Activated CD4-positive, CD25-positive, alpha-beta regulatory T cell (primary cell): Measurements from ENCODE around the gene THOC6.
"Not testable (repeated sequence)": the region's sequence is repeated elsewhere in the genome, so short reads cannot be mapped to it uniquely, and the experiment has no call there.

Experiments
- DNase-seq, 4 experiments: peaks; one replicate each; lab custom pipeline; 2025; lab: John Stamatoyannopoulos, UW

THOC6 gene

DNA sequence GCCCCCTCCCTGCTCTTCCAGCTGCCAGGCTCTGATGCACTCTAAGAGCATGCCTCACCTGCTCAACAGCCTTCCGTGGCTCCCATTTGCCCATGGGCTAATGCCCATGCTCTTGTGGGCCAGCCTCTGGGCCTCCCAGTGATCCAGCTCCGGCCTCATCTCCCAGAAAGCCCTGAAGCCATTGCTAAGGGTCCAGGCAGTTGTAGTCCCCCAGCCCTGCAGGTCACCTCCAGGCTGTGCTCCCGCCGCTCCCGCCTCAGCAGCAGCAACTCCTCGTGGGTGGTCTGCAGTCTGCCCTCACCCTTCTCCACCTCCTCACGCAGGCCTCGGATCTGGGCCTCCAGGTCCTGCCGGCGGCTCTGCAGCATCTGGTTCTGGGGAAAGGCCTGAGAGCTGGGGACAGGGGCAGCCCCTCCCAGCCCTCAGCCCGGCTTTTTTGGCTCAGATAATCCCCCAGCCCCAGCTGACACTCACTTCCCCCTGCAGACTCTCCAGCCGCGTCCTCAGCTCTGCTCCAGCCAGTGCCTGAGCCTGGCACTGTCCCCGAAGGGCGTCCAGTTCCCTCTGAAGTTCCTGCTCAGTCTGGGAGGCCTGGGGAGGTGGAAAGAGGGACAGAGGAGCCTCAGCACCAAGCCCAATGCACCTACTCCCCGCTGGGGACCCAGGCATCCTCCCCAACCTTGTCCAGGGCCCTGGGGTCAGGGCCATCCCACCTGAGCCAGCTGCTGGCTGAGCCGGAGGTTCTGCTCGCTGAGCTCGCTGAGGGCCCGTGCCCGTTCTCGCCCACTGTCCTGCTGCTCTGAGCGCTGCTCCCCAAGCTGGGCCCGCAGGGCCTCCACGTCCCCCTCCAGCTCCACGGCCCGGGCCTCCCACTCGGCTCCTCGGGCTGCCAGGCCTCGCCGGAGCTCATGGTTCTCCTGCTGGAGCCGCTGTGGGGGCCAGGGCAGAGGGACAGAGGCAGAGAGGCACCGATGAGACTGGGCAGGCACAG is 6.7 kb downstream of the THOC6 start:
- no peak for DNase-seq

DNA sequence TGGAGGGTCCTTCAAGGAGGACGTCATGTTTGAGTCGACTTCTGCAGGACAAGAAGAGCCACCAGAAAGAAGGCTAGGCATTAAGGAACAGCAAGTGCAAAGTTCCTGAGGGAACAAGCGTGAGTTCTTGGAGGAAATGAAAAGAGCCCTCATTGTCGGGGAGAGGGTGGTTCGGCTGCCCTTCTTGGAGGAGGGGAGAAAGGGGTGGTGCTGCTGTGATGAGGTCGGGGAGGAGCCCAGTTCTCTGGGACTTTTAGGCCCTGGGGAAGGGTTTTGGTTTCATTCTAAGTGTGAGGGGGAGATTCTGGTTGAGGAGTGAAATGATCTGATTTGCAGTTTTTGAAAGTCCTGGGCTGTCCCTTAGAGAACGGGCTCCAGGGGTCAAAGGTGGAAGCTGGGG is 8.8 kb downstream of the THOC6 start:
- DNase-seq, result no peak

DNA sequence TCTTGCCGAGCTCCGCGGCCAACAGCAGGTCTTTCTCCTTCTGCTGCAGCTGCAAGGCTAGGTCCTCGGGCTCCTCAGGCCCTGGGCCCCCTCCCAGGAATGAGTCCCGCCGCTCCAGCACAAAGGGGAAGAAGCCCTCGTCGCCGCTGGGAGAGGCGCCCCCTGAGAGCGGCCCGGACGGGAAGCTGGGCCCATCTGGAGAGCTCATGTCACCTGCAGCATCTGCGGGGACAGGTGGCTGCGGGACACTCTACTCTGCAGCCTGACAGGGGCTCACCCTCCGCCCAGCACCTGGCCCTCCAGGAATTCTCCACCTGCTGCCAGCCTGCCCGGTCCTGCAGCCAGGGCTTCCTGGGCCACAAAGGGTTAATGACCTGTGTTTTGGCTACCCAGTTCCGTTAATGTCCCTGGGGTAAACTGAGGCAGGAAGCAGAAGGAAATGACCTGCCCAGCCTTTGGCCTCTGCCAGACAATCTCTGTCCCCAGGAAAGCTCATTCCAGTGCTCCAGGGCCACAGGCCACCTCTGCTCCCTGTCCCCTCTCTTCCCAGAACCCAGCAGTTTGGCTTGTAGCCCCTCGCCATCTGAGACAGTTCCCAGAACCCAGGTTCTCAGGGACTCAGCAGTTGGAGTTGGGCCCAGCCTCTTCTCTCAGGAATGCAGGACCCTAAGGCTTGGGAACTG is 11.6 kb downstream of the THOC6 start:
- DNase-seq, result no peak

DNA sequence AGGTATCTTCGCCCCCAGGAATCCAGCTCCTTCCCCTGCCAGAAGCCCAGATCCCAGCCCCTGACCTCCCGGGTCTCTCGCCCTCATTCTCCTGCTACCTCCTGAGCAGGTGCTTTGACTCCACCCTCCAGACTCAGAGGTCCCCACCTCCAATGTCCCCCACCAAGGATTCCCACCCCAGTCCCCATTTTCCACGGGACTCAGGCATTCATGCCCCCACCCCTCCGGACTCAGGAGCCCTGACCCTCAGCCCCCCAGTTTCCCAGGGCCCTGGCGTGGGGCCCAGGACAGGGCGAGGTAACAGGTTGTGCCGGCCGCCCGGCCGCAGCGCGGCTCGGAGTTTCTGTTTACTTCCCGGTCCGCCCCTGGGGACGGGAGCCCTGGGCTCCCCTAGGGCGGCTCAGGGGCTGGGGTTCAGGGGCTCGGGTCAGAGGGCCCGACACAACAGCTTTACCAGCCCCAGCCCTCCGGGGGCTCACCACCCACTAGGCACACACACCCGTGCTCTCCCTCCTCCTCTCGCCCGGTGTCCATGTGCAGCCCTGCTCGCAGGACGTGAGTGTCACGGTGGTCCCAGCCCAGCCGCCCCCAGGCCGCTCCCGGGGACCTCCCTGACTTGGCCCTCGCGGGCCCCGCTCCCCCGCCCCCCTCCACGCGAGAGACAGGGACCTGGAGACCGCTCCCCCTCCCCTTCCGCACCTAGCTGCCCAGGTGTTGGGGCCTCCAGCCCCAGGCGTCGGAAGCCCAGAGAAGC is 12.3 kb downstream of the THOC6 start:
- DNase-seq, result no peak

DNA sequence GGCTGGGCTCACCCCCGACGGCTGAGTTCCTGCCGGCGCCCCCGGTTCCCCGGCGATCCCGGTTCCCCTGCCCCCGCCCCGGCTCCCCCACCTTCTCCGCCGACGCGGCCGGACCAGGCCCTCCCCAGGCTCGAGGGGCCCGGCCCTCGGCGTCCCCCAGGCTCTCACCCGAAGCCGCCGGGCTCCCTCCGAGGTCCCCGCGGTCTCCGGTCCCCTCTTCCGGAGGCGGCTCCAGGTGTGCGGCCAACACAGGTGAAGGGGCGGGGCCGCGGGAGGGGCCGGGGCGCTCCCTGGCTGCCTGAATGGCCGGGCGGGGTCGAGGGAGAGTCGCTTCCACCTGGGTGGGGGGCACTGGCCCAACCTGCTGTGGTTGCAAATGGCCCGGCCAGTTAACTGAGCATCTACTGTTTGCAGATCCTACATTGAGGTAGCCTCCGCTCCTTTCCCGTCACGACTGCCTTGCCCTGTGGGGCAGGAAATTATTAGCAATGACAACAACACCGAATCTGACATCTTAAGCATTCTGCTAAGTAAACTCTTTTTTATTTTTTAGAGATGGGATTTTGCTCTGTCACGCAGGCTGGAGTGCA is 13.0 kb downstream of the THOC6 start, which contains the start of gene BICDL2:
Gene BICDL2, minus strand, starts transcription at position 219 of the 590 bp plus-strand sequence. CDS start 1,448 bp downstream, outside the sequence.
- DNase-seq, result no peak

DNA sequence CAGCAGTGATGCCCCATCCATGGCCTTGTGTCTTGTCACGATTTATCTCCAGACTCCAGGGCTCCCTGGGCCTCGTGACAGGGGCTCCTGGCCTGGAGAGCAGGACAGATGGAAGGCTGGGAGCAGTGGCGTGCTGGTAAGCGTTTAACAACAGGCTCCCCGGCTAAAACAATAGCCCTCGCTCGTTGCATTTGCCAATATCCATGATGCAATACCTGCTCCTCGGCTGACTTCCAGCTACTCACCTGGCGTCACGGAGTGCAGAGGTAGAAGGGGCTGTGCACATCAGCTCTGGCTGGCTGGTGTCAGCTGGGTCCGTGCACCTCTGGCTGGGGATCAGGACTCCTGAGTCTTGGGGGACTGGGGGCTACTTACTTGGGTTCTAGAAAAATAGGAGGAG is 14.4 kb downstream of the THOC6 start:
- no peak for DNase-seq

DNA sequence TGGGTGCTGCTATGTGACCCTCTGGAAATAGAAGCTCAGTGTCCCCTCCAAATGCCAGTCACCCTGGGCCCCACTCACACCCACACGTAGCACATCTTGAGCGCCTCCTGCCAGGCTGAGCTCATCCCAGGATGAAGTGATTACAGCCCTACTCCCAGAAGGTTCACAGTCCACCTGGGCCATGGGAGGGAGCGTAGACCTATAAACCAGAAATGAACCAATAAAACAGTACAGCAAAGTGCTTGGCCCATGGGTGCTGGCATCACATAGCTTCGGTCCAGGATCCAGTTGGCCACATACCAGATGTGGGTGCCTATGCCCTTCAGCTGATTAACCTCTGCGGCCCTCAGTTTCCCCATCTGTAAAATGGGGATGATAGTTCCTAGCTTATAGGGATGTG is 15.1 kb downstream of the THOC6 start:
- DNase-seq, result no peak

DNA sequence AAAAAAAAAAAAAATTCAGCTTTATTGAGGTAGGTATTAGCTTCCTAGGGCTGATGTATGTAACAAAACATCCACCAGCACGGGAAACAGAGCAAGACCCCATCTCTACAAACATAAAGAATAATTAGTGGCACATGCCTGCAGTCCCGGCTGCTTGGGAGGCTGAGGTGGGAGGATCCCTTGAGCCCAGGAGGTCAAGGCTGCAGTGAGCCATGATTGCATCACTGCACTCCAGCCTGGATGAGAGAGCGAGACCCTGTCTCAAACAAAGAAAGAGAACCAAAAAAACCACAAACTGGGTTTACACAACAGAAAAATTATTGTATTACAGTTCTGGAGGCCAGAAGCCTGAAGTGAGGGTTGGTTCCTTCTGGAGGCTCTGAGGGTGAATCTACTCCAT is 18.5 kb downstream of the THOC6 start:
- DNase-seq, result no peak

DNA sequence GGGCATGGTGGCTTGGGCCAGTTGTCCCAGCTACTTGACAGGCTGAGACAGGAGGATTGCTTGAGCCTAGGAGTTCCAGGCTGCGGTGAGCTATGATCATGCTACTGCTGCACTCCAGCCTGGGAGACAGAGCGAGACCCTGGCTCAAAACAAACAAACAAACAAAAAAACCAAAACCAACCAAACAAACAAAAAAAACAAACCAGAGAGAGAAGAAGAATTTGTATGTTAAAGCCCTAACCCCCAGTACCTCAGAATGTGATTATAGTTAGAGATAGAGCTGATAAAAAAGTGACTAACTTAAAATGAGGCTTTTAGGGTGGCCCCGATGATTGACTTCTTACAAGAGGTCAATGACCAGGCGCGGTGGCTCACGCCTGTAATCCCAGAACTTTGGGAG is 20.9 kb downstream of the THOC6 start:
- DNase-seq, result no peak

DNA sequence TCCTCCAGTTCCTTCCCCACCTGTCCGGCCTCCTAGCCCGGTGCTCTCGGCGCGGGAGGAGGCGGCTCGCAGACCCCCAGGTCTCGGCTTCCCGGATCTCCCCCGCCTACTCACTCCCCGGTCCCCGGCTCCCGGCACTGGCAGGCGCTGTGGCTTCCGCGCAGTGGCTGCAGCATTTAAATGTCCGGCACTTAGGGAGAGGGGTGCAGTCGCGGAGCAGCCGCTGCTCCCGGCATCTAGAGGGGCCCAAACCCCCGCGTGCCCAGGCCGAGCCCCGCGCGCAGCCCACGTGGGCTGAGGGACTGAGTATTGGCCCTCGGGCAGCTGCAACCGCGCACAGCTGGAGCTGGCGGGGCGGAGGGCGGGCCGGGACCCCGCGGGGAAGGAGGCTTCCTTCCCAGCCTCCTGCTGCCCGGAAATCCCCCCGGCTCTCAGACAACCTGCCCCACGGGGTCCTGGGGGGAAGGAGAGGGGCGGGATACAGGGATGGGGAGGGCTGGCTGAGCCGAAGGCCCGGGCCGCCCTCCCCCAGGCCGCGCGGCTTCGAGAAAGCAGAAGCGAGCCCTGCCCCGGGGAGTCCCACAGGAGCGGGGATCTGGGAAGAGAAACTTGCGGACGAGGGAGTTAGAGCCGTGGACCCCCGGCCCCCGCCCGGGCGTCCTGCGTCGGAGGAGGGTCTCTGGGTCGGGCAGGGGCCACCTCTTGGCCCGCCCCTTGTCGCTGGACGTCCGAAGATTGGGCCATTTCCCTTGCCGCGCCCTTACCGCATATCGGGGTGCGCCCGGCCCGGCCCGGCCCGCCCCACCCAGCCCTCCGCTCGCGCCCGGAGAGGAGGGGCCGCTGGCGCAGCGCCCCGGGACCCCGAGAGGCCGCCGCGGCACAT is 22.2 kb downstream of the THOC6 start, which contains the start of gene MMP25:
Gene MMP25, plus strand, starts transcription at position 804 of the 883 bp plus-strand sequence. CDS start 357 bp downstream, outside the sequence.
- DNase-seq, result no peak

DNA sequence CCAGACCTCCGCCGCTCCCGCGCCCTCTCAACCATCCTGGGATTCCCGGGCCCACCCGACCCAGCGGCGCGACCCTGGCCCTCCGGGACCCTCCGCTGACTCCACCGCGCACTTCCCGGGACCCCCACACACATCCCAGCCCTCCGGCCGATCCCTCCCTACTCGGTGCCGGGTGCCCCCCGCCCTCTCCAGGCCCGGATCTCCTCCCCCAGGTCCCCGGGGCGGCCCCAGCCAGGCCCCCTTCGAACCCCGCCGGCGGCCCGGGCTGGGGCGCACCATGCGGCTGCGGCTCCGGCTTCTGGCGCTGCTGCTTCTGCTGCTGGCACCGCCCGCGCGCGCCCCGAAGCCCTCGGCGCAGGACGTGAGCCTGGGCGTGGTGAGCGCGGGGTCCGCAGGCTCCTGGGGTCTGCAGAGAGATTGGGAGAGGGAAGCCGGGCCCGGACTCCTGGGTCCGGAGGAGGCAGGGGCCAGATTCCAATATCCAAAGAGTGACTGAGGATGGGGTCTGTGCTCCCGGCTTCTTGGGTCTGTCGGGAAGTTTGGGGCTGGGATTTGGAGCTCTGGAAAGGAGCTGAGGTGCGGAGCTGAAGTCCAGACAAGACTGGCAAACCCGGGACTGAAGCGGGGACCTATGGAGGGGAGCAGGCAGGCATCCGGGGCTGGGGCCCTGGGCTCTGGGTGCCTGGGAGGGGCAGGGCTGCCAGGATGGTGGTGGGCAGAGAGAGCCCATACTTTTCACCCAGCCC is 23.0 kb downstream of the THOC6 start:
- DNase-seq, result no peak

DNA sequence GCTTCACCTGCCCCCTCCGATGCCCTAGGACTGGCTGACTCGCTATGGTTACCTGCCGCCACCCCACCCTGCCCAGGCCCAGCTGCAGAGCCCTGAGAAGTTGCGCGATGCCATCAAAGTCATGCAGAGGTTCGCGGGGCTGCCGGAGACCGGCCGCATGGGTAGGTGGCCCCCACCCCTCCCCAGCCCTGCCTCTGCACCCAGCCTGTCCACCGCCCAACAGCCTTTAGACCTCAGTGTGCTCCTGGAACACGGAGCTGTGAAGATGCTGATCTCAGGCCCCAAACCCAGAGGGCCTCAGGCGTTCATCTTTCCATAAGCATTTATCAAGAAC is 23.5 kb downstream of the THOC6 start:
- DNase-seq, result no peak

DNA sequence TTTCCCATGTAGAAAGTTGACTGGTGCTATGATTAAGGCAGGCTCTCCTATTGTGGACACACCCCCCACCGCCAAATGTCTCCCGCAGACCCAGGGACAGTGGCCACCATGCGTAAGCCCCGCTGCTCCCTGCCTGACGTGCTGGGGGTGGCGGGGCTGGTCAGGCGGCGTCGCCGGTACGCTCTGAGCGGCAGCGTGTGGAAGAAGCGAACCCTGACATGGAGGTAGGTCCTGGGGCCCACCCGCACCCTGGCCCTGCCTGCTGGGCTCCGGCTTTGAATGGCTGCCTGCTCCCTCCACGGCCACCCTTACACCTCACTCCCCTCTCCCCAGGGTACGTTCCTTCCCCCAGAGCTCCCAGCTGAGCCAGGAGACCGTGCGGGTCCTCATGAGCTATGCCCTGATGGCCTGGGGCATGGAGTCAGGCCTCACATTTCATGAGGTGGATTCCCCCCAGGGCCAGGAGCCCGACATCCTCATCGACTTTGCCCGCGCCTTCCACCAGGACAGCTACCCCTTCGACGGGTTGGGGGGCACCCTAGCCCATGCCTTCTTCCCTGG is 26.2 kb downstream of the THOC6 start:
- DNase-seq, result no peak

DNA sequence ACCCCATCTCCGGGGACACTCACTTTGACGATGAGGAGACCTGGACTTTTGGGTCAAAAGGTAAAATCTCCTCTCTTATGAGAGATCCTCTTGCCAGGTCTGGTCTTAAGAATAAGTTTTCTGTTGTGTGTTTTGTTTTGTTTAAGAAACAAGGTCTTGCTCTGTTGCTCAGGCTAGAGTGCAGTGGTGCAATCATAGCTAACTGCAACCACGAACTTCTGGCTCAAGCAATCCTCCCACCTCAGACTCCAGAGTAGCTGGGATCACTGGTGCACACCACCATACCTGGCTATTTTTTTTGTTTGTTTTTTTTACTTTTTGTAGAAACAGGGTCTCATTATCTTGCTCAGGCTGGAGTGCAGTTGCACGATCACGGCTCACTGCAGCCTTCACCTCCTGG is 26.7 kb downstream of the THOC6 start:
- no peak for DNase-seq

DNA sequence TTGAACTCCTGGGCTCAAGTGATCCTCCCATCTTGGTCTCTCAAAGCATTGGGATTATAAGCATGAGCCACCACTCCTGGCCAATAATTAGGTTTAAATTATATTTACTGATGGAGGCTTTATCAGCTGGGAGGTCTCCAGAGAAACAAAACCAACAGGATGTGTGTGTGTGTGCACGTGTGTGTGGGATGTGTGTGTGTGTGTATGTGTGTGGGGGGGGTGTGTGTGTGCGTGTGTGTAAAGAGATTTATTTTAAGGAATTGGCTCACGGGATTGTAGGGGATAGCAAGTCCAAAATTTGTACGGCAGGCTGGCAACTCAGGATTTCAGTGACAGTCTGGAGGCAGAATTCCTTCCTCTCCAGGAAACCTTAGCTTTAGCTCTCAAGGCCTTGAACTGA is 27.2 kb downstream of the THOC6 start:
- no peak for DNase-seq

DNA sequence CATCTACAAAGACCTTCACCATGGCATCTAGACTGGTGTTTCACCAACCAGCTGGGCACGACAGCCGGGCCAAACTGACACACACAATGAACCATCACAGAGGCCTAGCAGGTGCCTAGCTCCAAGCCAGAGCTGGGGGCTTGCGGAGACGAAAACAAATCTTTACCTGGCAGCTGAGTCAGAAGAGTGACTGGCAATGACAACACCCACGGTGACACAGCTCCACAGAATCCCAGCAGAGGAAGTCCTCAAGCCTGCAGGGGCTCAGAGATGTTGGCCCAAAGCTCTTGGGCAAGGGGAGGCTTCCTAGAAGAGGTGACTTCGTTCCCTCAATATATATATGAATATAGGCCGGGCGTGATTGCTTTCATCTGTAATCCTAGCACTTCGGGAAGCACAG is 27.7 kb downstream of the THOC6 start:
- DNase-seq, result no peak

DNA sequence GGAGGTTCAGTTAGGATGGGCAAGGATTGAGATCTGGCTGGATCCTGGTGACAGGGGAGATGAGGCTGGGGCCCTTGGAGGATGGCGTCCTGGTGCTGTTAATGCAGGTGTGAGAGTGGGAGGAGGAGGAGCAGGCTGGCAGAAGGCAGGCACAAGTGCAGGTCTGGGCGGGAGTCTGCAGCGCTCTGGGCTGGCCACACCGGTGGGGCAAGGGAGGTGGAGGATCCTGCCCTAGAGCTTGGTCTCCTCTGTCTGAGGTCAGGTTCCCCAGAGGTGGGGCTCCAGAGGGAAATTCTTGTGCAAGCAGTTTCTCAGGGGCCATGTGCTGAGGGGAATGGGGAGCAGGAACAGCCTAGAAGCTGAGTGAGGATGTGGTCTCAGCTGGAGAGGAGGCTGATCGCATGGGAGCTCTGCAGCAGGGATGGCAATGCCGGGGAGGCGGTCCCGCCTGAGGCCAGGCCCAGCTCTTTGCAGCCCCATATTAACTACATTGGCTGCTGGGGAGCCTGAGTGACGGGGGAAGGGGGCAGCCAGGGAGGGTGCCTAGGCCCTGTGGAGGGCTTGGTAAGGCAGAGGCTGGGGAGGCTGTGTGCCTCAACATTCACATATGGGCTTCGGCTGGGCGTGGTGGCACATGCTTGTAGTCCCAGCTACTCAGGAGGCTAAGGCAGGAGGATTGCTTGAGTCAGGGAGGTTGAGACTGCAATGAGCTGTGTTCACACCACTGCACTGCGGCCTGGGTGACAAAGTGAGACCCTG is 28.9 kb downstream of the THOC6 start:
- not testable (repeated sequence) for DNase-seq

DNA sequence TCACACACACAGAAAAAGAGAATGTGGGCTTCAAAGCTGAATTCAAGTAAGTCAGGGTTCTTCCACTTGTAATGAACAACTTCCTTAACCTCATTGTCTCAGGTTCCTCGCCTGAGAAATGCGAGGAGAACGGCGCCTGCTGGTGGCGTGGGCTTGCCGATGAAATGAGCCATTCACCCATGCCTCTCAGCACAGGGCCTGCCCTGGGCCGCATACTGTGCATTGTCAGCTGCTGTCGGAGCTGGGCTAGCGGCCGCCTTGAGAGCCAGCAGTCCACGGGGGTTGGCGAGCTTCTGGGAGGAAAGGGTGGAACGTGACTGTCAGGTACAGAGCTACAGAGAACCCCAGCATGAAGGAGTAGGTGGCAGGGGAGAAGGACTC is 29.5 kb downstream of the THOC6 start:
- DNase-seq, result not testable (repeated sequence)
